GM12878 (cell line): Measurements from ENCODE around the gene TMSB4X. TPM values are rescaled to one million over a fixed set of nuclear protein-coding genes. Genes with fewer than 3 reads are reported as not detected.

Source experiments
- CTCF ChIP-seq, 3 experiments: IDR thresholded peaks in 2 of 3; conservative IDR thresholded peaks in 1 of 3; 2 replicates each; pipeline ENCODE4 v1.5.1; 2011; ENCODE audit warnings: low read depth in 3 of 3, low read length in 3 of 3, mild to moderate bottlenecking in 3 of 3, control low read depth in 2 of 3, moderate library complexity in 2 of 3, inconsistent platforms in 1 of 3, mixed read lengths in 1 of 3; ENCODE audit not compliant: control insufficient read depth in 2 of 3, insufficient read depth in 1 of 3; ENCODE audit errors: extremely low read depth in 1 of 3
- GABPA ChIP-seq: IDR thresholded peaks from 2 replicates; pipeline ENCODE4 v1.6.1; 2014; ENCODE audit warnings: antibody characterized with exemption, low read depth, mild to moderate bottlenecking, inconsistent platforms
- HCFC1 ChIP-seq: fragments of 150-350 bp; IDR thresholded peaks from 2 replicates; pipeline ENCODE4 v1.6.1; 2014; ENCODE audit warnings: low read length
- HDAC6 ChIP-seq: fragments of 200-600 bp; sonication (generic); IDR thresholded peaks from one replicate; pipeline ENCODE4 v1.8.0; 2017; ENCODE audit warnings: antibody characterized with exemption; ENCODE audit not compliant: unreplicated experiment
- NBN ChIP-seq: fragments of 450-650 bp; IDR thresholded peaks from 2 replicates; pipeline ENCODE4 v1.6.1; 2016
- PAX5 ChIP-seq: IDR thresholded peaks from 2 replicates; pipeline ENCODE4 v1.6.1; 2011; ENCODE audit warnings: low read depth, low read length, borderline replicate concordance
- POLR2A ChIP-seq: IDR thresholded peaks from 2 replicates; pipeline ENCODE4 v1.6.1; 2011; ENCODE audit warnings: low read depth, mild to moderate bottlenecking, low read length
- REST ChIP-seq: IDR thresholded peaks from 2 replicates; pipeline ENCODE4 v1.6.1; 2012; ENCODE audit warnings: mild to moderate bottlenecking, low read depth, low read length
- SKIL ChIP-seq: fragments of 450-650 bp; IDR thresholded peaks from 2 replicates; pipeline ENCODE4 v1.6.1; 2017; ENCODE audit warnings: mild to moderate bottlenecking, low read depth, inconsistent platforms; ENCODE audit not compliant: poor library complexity, severe bottlenecking
- TBL1XR1 ChIP-seq: IDR thresholded peaks from 2 replicates; pipeline ENCODE4 v1.6.1; 2012; ENCODE audit warnings: low read depth, low read length, improper control_type of control experiment
- ZBTB40 ChIP-seq: fragments of 450-650 bp; IDR thresholded peaks from 2 replicates; pipeline ENCODE4 v1.6.1; 2016; ENCODE audit warnings: mild to moderate bottlenecking, moderate library complexity, borderline replicate concordance
- ZNF384 ChIP-seq: IDR thresholded peaks from 2 replicates; pipeline ENCODE4 v1.6.1; 2012; ENCODE audit warnings: low read depth, mild to moderate bottlenecking, low read length, improper control_type of control experiment, borderline replicate concordance
- polyA plus RNA-seq, 11 experiments: library from polyadenylated mRNA; depleted of rRNA in 4 of 11; unstranded in 6 of 11; stranded (reverse) in 5 of 11; fragments of >200 nt; fragmentation: Nextera tagmentation in 4 of 11; fragmentation: Illumina TruSeq in 1 of 11; extraction: Ambion mirVana in 4 of 11; extraction: Trizol in 1 of 11; gene quantifications; 1 replicate in 1 of 11; 2 replicates in 10 of 11; pipeline versions ENCODE4 v1.2.1 to v1.2.3, GENCODE V29; 2011 to 2016; ENCODE audit warnings: inconsistent platforms in 2 of 11, missing spikeins in 2 of 11, low read depth in 1 of 11
- total RNA-seq, 4 experiments: library from RNA; depleted of rRNA in 3 of 4; stranded (reverse); fragments of >200 nt in 3 of 4; fragmentation: Illumina TruSeq in 1 of 4; extraction: Trizol in 1 of 4; gene quantifications; 2 replicates each; pipeline versions ENCODE4 v1.2.1 to v1.2.3, GENCODE V29; 2013 to 2021
- TF ChIP-seq, protein P1 (sequence below): fragments of 450-650 bp; IDR thresholded peaks from 2 replicates; pipeline ENCODE4 v1.6.1; 2017; ENCODE audit warnings: mild to moderate bottlenecking

TMSB4X gene
- total and polyA plus RNA-seq, 10 of the 15 experiments (the other 5 are each of a cell fraction or from before 2014, with no cell fraction given) = 13,924 to 37,234 (median 23,705) TPM

DNA sequence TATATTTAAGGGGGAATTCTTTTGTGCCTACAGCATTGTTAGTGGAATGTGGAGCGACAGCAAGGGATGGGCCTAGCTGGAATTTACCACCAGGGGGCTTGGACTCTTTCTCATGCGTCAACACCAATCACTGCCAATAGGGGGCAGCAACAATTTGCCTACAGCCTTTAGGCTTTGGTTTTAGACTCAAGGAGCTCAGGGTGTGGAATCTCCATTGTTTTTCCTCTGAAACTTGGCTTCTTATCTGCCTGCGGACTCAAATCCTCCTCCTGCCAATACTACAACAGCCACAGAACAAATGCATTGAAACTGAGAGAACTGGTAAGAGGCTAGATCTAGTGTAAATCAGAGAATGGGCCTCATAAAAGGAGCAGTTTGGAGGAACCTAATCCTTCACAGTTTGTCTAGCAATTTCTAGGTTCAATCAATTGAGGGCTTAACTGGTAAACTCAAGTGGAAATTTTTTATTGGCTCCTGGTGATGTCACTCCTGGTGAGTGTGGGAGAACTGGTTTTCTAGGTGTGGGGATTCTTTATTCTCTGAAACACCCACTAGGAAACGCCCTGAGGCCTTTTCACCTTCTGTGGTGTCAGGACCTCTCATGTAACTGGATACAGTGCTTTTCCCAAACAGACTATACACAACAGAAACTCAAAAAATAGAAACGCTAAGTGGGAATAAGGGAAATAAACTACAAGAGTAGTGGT, 27.9 kb upstream of the TMSB4X start (continued):
- TF ChIP-seq ZBTB40 (no peak), HCFC1 (no peak), PAX5 (no peak), NBN (peak; percentile 51; the same call in 1 of the 2 replicates), REST (no peak), GABPA (no peak), POLR2A (no peak), TBL1XR1 (peak; percentile 72; the same call in 1 of the 2 replicates), CTCF (IDR thresholded peaks at IDR 0.05 in 2 of 3, conservative IDR thresholded peaks at IDR 0.05 in 1 of 3; ENCODE audit: control insufficient read depth in 2 of 3, extremely low read depth in 1 of 3, insufficient read depth in 1 of 3, low read depth in 3 of 3, low read length in 3 of 3) (peak; percentile 97 to 100 (median 99); a peak in 5 of 6 replicates), SKIL (peak; percentile 65), HDAC6 (no peak), ZNF384 (no peak; the same call in 1 of the 2 replicates)
- TF ChIP-seq, protein P1, sequence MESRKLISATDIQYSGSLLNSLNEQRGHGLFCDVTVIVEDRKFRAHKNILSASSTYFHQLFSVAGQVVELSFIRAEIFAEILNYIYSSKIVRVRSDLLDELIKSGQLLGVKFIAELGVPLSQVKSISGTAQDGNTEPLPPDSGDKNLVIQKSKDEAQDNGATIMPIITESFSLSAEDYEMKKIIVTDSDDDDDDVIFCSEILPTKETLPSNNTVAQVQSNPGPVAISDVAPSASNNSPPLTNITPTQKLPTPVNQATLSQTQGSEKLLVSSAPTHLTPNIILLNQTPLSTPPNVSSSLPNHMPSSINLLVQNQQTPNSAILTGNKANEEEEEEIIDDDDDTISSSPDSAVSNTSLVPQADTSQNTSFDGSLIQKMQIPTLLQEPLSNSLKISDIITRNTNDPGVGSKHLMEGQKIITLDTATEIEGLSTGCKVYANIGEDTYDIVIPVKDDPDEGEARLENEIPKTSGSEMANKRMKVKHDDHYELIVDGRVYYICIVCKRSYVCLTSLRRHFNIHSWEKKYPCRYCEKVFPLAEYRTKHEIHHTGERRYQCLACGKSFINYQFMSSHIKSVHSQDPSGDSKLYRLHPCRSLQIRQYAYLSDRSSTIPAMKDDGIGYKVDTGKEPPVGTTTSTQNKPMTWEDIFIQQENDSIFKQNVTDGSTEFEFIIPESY = no peak
